HG02840 (cell line): ENCODE data around the gene TRABD2B.

Experiments
- ATAC-seq: cut with Tn5 transposase; IDR thresholded peaks from one replicate; pipeline ENCODE4 v1.9.1; 2021; ENCODE audit warnings: mild to moderate bottlenecking, moderate library complexity, moderate number of reproducible peaks; ENCODE audit not compliant: unreplicated experiment, low FRiP score

Gene TRABD2B

GRCh38 chr1:47839433-47839760, 157.8 kb downstream of the TRABD2B start:
- ATAC-seq, result no peak

GRCh38 chr1:47838562-47839432, 158.4 kb downstream of the TRABD2B start:
- no peak for ATAC-seq

DNA sequence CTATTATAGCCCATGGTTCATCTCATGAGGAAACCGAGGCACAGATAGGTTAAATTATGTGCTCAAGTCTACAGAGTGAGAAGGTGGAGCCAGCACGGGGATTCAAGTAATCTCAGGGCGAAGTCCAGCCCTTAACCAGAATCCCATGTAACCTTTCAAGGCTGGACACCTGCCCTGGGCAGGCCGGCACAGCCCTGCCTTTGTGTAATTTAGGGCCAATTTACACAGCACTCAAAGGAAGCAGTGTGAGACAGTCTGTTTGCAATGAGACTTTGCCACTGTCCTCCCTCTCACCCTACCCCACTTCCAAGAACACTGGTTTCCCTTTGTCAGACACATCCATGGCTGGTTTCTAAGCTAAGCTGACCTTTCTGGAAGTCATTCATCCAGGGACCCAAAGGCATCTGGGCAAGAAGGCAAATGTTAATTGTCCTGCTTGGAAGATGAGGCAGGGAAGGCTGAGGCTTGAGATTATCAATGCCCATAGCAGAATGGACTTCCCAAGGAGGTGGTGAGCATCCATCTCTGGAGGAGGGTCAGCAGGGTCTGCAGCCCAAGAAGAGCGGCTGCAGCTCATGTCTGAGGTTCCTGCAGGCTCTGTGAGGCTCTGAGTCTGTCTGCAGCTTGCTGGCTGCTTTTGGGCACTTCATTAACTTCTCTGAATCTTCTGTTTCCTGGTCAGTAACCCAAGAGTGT, 159.2 kb downstream of the TRABD2B start:
- ATAC-seq, result no peak

GRCh38 chr1:47837056-47837830, 159.9 kb downstream of the TRABD2B start:
- no peak for ATAC-seq

GRCh38 chr1:47835409-47835808, 161.8 kb downstream of the TRABD2B start:
- ATAC-seq, result no peak

DNA sequence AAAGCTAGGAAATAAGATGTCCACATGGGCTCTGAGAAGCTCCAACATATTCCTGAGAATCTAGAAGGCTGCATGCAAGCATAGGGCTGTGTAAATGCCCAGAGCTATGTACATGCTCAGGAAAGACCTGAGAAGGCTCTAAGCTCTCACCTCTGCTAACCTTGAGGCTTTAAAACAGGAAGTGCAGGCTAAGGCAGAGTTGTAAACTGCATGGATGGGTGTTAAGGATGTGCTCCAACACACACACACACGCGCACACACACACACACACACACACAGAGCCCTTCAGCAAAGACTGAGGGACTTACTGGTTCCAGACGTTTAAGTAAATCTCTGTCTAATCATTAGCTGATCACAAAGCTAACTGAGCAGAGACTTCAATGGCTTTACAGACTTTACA, 162.9 kb downstream of the TRABD2B start:
- ATAC-seq, result no peak

DNA sequence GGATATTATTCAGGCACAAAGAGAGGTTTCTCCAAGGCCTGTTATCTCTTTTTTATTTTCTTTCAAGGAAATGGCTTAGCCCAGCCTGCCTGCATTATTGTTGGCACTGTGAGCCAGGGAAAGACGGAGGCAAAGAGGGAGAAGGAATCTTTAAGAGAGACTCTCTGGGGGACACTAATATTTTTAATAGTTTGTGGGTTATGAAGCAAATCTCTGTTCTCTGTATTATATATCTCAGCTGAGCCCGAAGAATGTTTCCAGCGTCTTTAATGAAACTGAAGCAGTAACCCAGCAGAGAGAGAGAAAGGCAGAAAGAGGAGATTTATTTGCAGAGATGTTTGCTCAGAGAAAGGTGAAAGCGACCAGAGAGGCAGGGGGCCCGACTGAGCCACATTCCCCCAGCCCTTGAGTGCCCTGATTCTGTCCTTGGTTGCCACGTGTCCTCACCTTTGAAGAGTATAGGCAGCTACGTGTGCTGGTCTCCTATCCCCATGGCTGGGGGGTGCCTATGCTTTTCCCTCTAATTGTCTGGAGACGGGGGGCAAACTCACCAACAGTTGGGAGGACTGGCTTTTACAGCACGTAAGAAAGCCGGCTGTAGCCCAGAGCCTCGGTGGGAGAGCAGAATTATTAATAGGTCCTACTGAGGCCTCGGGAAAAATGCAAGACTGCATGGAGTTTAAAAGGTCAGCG, 166.4 kb downstream of the TRABD2B start:
- no peak for ATAC-seq

GRCh38 chr1:47830021-47830420, 167.2 kb downstream of the TRABD2B start:
- no peak for ATAC-seq

DNA sequence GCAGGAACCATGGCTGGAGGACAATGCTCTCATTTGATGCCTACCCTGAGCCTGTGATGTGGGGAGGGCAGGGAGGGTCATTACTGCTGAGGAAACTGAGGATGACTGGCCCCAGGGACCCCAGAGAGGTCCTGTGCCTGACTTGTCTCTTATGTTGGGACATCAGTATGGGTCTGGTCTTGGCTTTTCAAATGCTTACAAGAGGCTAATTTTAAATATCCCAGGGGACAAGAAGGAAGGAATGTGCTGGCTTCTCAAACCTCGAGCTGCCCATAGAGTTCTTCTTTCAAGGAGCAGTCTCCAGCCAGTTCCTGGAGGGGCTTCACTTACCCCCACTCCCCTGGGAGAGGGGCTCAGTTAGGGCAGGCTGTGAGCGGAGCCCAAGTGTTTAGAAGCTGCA, 168.2 kb downstream of the TRABD2B start:
- ATAC-seq, result no peak

- no peak for ATAC-seq
Observed at GRCh38 chr1:47827109-47827508, 170.1 kb downstream of the TRABD2B start.

DNA sequence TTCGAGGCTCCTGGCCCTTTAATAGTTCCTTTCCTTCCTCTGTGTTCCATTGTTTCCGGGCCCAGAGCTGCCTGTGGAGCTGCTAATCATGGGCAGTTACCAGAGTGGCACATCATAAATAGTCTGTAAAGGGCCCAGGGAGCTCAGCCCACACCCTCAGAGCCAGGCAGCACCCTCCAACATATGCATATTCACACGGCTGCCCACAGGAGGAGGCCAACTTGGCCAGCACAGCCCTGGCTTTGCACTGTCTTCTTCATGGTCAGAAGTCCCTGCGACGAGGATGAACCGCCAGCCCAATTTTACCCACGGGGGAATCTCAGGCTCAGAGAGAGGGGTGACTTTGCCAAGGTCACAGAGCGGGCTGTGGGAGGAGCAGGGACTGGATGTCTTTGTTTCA, 172.5 kb downstream of the TRABD2B start:
- ATAC-seq, result no peak

GRCh38 chr1:47824297-47824696, 172.9 kb downstream of the TRABD2B start:
- ATAC-seq, result no peak

DNA sequence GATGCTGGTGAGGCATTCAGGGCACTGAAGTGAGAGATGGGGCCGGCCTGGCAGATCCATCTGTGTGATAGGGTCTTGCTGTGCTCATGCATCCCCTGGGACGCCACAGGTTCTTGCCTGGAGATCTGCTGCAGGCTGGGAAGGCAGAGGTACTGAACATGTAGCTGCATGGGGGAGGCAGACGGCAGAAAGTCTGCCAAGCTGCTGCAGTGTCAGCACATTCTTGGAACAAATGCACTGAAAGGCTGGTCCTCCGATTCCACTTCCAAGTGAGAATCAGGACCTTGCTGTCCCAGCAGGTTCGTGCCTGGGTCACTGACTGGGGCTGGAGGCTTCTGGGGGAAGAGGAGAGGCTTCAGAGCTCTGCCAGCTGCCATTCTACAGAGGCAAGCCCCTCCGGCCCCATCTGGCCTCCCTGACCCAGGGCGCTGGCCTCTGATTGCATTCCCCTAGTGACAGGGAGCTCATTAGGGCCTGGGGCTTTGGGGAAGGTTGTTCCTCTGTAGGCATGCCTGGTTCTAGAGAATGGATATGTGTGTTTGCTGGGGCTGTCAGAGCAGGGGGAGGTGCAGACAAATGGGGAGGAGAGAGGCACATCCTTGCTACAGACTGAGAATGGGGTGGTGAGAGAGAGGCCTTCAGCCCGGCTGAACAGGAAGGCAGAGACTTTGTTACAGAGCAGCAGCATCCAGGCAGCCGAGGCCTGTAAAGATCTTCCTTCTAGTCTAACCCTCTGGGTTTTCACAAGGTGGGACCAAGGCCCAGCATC, 174.0 kb downstream of the TRABD2B start:
- ATAC-seq, result no peak

DNA sequence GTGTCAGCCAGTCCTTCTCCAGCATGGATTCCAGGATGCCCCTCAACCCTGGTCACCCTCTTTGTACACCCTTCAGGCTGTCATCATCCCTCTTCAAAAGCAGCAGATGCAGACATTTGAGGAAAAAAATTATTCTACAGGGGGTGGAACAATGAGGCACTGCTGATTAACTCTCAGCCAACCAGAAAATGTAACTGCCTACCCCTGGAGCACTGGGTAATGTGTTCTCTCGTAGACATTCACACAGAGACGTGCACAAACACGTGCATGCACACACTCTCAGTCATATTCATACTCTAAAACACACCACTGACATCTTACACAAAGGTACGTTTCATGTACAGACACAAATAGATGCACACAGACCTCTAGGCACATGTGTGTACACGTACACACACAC, 175.4 kb downstream of the TRABD2B start:
- no peak for ATAC-seq

GRCh38 chr1:47819574-47819888, 177.7 kb downstream of the TRABD2B start:
- ATAC-seq, result no peak

GRCh38 chr1:47818682-47819573, 178.3 kb downstream of the TRABD2B start:
- ATAC-seq, result no peak

DNA sequence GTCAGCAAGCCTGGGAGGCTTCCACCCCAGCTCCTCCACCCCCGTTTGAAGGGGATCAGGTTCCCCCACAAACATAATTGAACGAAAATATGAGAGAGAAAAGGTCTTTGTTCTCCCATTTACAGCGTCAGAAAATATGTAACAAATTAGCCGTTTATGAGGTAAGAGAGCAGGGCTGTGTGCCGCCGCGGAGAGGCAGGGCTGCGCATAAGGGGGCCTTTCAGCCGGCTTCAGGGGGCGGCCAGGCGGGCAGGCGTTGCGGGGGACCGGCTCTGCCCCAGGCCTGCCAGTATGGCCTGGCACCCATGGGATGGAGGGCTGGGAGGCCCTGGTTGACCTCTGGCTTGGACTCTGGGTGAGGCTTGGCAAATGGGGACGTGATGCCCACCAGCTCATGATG, 179.3 kb downstream of the TRABD2B start:
- ATAC-seq, result no peak

DNA sequence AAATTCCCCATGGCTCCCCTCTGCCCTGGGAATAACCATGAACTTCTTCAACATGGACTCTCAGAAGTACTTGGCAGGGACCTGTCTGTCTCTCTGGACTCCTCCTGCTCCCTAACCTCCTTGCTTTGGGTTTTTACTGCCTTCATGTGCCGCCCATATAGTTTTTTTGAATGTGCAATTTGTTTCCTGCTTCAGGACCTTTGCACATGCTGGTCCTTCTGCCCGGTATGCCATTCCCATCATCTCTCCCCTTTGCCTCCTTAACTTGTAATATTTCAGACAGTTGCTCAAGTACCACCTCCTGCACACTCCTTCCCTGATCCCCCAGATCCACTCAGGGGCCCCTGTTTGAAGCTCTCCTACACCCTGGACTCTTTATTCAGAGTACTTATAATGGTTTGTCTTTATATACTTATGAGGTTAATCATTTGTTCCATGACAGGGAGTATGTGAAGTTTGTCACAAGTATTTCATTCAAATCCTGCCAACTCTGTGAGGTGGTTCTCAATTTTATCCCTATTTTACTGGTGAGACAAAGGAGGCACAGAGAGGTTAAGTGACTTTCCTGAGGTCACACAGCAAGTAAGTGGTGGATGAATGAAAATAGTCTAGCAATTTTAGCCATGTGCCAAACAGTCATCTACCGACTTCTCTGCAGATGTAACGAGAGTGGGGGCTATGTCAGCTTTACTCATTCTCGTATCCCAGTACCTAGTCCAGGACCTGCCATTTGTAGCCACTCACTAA, 180.7 kb downstream of the TRABD2B start:
- ATAC-seq, result no peak
